Measurements from ENCODE around the gene CDK14.
"Not testable (repeated sequence)": the region's sequence is repeated elsewhere in the genome, so short reads cannot be mapped to it uniquely, and the experiment has no call there.

CDK14 gene

GRCh38 chr7:91157579-91158320, 561.6 kb downstream of the CDK14 start:
- no peak for DNase-seq (ENCODE audit: low read depth)

DNA sequence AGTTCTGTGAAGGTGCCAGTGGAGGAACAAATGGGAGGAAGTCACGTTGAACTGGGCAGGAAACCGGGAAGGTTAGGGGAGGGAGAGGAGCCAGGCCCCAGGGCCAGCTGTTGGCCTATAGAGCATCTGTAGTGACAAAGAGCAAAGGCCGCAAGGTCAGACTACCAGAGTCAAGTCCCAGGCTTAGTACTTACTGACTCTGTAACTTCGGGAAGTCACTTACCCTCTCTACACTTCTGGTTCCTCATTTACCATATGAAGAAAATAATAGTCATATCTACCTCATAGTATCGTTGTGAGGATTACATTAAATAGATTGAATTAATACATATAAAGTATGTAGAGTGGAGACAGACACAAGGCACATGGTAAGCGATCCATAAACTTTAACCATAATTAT, 566.3 kb downstream of the CDK14 start:
- no peak for DNase-seq (ENCODE audit: low read depth)

GRCh38 chr7:91164506-91164905, 568.4 kb downstream of the CDK14 start:
- no peak for DNase-seq (ENCODE audit: low read depth)

DNA sequence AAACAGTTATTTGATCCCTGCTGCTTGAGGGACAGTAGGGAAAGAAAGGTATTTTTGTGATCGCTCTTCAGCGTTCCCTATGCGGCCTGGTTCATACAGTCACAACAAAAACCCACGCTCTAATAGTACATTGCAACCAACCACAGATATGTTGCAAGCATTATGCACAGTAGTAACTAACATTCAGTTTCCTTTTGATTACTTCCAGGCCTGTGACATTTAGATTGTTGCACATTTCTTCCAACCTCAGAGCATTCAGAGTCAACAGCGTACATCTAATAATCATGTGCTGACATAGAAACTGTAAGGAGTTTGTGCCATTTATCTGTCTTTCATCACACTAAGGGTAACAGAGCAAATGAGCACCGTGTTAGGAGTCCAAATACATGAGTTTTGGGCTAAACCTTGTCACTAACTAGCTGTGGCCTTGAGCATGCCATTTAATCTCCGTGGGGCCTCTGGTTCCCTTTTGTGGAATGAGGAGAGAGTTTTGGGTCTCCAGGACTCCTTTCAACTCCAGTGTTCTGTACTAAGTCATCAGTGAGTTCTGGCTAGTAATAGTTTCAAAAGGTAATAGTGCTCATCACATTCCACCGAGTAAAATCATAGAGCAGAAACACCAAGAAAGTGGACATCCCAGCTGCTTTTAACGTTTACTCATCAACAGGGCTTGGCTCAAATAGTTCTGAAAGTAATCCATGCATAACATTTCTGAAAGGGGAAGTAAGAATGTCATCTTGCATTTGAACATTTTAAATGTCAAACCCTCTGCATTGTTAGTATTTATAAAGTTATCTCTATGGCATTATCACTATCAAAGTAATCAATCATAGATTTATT, 569.1 kb downstream of the CDK14 start:
- DNase-seq (ENCODE audit: low read depth): no peak

DNA sequence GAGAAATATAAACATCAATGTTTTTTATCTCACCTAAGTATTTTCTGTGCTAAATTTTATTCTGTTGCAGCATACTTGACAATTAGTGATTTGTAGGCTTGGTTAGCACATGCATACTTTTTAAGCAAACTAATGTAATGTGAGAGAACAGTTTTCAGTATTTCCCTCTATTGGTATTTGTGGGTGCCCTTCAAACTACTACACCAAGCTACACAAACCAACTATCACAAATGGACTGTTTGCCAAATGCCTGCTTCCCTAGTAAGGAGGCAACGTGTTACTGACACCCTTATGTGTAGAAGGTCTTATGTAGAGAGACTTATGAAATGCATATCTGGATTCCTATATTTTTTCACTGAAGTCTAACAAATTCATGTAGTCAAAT, 569.7 kb downstream of the CDK14 start:
- no peak for DNase-seq (ENCODE audit: low read depth)

GRCh38 chr7:91168871-91169829, 573.0 kb downstream of the CDK14 start:
- DNase-seq (ENCODE audit: low read depth): no peak

DNA sequence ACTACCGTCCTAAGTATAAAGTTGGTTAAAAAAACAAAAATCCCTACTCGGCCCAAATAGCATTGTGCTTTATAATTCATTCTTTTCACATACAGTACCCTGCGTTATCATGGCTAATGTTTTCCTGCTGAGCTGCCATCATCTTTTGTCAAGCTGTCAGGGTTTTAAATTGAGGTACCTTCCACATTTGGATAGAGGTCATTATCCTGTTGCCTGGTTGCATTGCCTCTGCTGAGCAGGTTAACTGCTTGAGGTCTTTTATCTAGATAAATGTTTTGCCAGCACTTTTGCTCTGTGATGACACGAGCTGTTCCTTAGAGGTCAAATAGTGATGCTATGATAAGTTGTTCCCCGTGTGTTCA, 573.7 kb downstream of the CDK14 start:
- DNase-seq (ENCODE audit: low read depth): no peak

DNA sequence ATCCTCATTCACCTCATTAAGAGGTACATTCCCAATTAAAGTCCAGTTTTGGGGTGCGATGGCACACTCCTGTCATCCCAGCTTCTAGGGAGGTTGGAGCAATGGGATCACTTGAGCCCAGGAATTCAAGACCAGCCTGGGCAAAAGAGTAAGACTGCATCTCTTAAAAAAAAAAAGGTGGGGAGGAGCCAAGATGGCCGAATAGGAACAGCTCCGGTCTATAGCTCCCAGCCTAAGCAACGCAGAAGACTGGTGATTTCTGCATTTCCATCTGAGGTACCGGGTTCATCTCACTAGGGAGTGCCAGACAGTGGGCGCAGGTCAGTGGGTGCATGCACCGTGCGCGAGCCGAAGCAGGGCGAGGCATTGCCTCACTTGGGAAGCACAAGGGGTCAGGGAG, 577.1 kb downstream of the CDK14 start:
- not testable (repeated sequence) for DNase-seq (ENCODE audit: low read depth)

GRCh38 chr7:91180746-91181145, 584.6 kb downstream of the CDK14 start:
- DNase-seq (ENCODE audit: low read depth): no peak

- DNase-seq (ENCODE audit: low read depth): no peak
Observed at GRCh38 chr7:91181949-91182348, 585.8 kb downstream of the CDK14 start.

GRCh38 chr7:91182819-91183764, 587.0 kb downstream of the CDK14 start:
- no peak for DNase-seq (ENCODE audit: low read depth)

- no peak for DNase-seq (ENCODE audit: low read depth)
Observed at GRCh38 chr7:91185771-91186170, 589.6 kb downstream of the CDK14 start.

DNA sequence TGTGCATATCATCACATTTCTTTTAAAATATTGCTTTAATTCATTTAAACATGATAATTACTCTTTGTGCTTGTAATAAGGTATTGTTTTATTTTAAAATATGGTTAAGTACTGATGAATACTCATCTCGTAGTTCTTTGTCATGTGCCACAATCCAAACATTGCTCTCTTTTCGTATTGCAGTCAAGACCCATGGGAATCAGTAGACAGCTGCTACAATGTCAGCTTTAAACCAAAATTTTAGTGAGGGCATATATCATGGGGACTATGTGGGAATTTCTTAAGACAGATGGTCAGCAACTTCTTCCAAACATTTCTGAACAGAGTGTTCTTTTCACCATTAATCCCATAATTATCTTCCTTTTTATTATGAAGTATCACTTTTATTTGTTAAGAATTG, 590.9 kb downstream of the CDK14 start:
- DNase-seq (ENCODE audit: low read depth): no peak

- DNase-seq (ENCODE audit: low read depth): no peak
Observed at GRCh38 chr7:91191771-91192170, 595.6 kb downstream of the CDK14 start.

GRCh38 chr7:91193141-91193540, 597.0 kb downstream of the CDK14 start:
- DNase-seq (ENCODE audit: low read depth): no peak

DNA sequence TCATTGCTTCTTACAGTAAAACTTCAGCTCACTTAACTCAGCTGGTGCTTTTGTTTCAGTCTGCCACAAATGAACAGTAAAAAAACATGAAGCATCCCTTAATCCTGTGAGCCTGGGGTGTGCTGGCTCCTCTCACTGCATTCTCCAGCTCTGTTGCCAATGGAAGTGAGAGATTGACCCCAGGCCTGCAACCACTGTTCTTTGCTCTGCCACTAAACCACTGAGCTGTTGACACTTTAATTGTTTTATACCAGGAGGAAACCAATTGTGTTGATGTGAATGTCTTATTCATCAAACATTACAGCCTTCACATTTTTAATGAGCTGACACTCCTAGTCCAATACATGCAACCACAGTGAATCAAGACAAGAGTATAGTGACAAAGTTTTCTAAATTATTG, 598.7 kb downstream of the CDK14 start:
- DNase-seq (ENCODE audit: low read depth): no peak

DNA sequence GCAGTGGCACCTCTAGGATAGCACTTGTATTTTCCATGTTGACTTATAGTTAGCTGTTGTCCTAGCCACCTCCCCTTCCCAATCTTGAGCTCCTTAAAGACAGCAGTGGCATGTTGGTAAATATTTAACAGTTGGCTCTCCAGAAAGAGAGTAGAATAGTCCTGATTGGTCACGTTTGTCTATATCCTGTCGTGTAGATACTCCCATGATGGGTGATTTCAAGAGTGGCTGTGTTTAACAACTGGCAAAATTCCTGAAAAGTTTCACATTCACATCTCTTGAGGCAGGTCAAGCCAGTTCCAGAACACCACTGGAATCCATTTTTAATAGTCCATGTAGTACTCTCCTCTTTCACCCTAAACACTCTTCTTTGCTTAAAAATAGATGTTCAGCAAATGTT, 599.9 kb downstream of the CDK14 start:
- DNase-seq (ENCODE audit: low read depth): no peak

GRCh38 chr7:91198371-91198770, 602.2 kb downstream of the CDK14 start:
- no peak for DNase-seq (ENCODE audit: low read depth)

GRCh38 chr7:91199601-91200000, 603.5 kb downstream of the CDK14 start:
- DNase-seq (ENCODE audit: low read depth): no peak

GRCh38 chr7:91201442-91202113, 605.5 kb downstream of the CDK14 start:
- DNase-seq (ENCODE audit: low read depth): no peak
